HEK293T (cell line): ENCODE data around the gene FDX1.

ENCODE experiments used
- CTCF ChIA-PET: fragments of 350-600 bp; formaldehyde crosslinking; extraction: SDS; loops from one replicate; lab custom pipeline; 2021; ENCODE audit warnings: antibody characterized with exemption, inconsistent platforms; lab: Yijun Ruan, JAX
- POLR2A ChIA-PET: fragments of 350-600 bp; formaldehyde crosslinking; extraction: SDS; loops from one replicate; lab custom pipeline; 2020; ENCODE audit warnings: antibody characterized with exemption, inconsistent platforms; lab: Yijun Ruan, JAX
- DNase-seq: peaks from one replicate; pipeline ENCODE4 v3.0.0; 2012; ENCODE audit warnings: mixed read lengths; ENCODE audit errors: extremely low spot score
- ARNT ChIP-seq: fragments of 450-650 bp; IDR thresholded peaks from 2 replicates; pipeline ENCODE4 v1.6.1; 2017; ENCODE audit warnings: mild to moderate bottlenecking
- BHLHE40 ChIP-seq: fragments of 450-650 bp; IDR thresholded peaks from 2 replicates; pipeline ENCODE4 v1.6.1; 2016; ENCODE audit warnings: mild to moderate bottlenecking, moderate library complexity, borderline replicate concordance
- CTBP1 ChIP-seq: fragments of 450-650 bp; IDR thresholded peaks from 2 replicates; pipeline ENCODE4 v1.6.1; 2016; ENCODE audit warnings: borderline replicate concordance
- ELF4 ChIP-seq: fragments of 450-650 bp; IDR thresholded peaks from 2 replicates; pipeline ENCODE4 v1.6.1; 2017; ENCODE audit warnings: antibody characterized with exemption
- FOXA1 ChIP-seq: fragments of 450-650 bp; IDR thresholded peaks from 2 replicates; pipeline ENCODE4 v1.6.1; 2016; ENCODE audit warnings: mild to moderate bottlenecking
- FOXK2 ChIP-seq: fragments of 450-650 bp; IDR thresholded peaks from 2 replicates; pipeline ENCODE4 v1.6.1; 2016; ENCODE audit warnings: mild to moderate bottlenecking
- FOXM1 ChIP-seq: fragments of 450-650 bp; IDR thresholded peaks from 2 replicates; pipeline ENCODE4 v1.6.1; 2017; ENCODE audit warnings: mild to moderate bottlenecking, borderline replicate concordance
- HDGF ChIP-seq: fragments of 450-650 bp; IDR thresholded peaks from 2 replicates; pipeline ENCODE4 v1.6.1; 2017; ENCODE audit warnings: antibody characterized with exemption, borderline replicate concordance
- L3MBTL2 ChIP-seq: fragments of 450-650 bp; conservative IDR thresholded peaks from 2 replicates; pipeline ENCODE4 v1.6.1; 2016; ENCODE audit warnings: mild to moderate bottlenecking
- LEF1 ChIP-seq: fragments of 450-650 bp; IDR thresholded peaks from 2 replicates; pipeline ENCODE4 v1.6.1; 2017; ENCODE audit warnings: mild to moderate bottlenecking, borderline replicate concordance
- NFRKB ChIP-seq: fragments of 450-650 bp; IDR thresholded peaks from 2 replicates; pipeline ENCODE4 v1.6.1; 2016; ENCODE audit warnings: mild to moderate bottlenecking, moderate library complexity
- PKNOX1 ChIP-seq: fragments of 450-650 bp; IDR thresholded peaks from 2 replicates; pipeline ENCODE4 v1.6.1; 2016
- SP1 ChIP-seq: fragments of 450-650 bp; IDR thresholded peaks from 2 replicates; pipeline ENCODE4 v1.6.1; 2017
- SUZ12 ChIP-seq: fragments of 450-650 bp; IDR thresholded peaks from 2 replicates; pipeline ENCODE4 v1.6.1; 2016; ENCODE audit warnings: mild to moderate bottlenecking
- TARDBP ChIP-seq: fragments of 450-650 bp; IDR thresholded peaks from 2 replicates; pipeline ENCODE4 v1.6.1; 2016
- ZNF384 ChIP-seq: fragments of 450-650 bp; IDR thresholded peaks from 2 replicates; pipeline ENCODE4 v1.6.1; 2016

FDX1 gene

GRCh38 chr11:110505528-110506284 is 76.0 kb downstream of the FDX1 start:
- no peak for TF ChIP-seq TARDBP
- DNase-seq: no peak
- ChIA-PET CTCF (no interaction called here), POLR2A (no interaction called here)

GRCh38 chr11:110507328-110507727 is 77.6 kb downstream of the FDX1 start:
- ChIA-PET POLR2A (no interaction called here), CTCF (no interaction called here)
- TF ChIP-seq SUZ12 (no peak), L3MBTL2 (no peak)
- DNase-seq: no peak

GRCh38 chr11:110508786-110509185 is 79.0 kb downstream of the FDX1 start:
- ChIA-PET POLR2A (no interaction called here), CTCF (no interaction called here)
- no peak for DNase-seq
- TF ChIP-seq CTBP1: no peak
- no peak for TF ChIP-seq NFRKB
- TF ChIP-seq FOXM1: no peak
- TF ChIP-seq LEF1: no peak
- TF ChIP-seq FOXA1: no peak
- TF ChIP-seq HDGF: no peak
- no peak for TF ChIP-seq L3MBTL2
- no peak for TF ChIP-seq TARDBP
- no peak for TF ChIP-seq ZNF384
- no peak for TF ChIP-seq BHLHE40
- TF ChIP-seq PKNOX1: no peak
- no peak for TF ChIP-seq FOXK2
- TF ChIP-seq SP1: no peak
- TF ChIP-seq ELF4: no peak
- no peak for TF ChIP-seq SUZ12
- TF ChIP-seq ARNT: no peak

- TF ChIP-seq ELF4: no peak
- TF ChIP-seq FOXA1: no peak
- no peak for TF ChIP-seq BHLHE40
- no peak for TF ChIP-seq ZNF384
- TF ChIP-seq TARDBP: no peak
- TF ChIP-seq FOXM1: no peak
- TF ChIP-seq LEF1: no peak
- TF ChIP-seq PKNOX1: no peak
- TF ChIP-seq NFRKB: no peak
- TF ChIP-seq SP1: no peak
- TF ChIP-seq ARNT: no peak
- TF ChIP-seq L3MBTL2: no peak
- TF ChIP-seq CTBP1: no peak
- no peak for TF ChIP-seq SUZ12
- no peak for TF ChIP-seq FOXK2
- POLR2A ChIA-PET: no interaction called here
- CTCF ChIA-PET: no interaction called here
- no peak for DNase-seq
Measured at GRCh38 chr11:110509472-110509871, 79.7 kb downstream of the FDX1 start.

GRCh38 chr11:110512026-110512425 is 82.3 kb downstream of the FDX1 start:
- no peak for DNase-seq
- TF ChIP-seq FOXM1 (no peak), HDGF (no peak), FOXA1 (no peak), ELF4 (no peak), TARDBP (no peak), ARNT (no peak), CTBP1 (no peak), ZNF384 (no peak), BHLHE40 (no peak), LEF1 (no peak)
- POLR2A ChIA-PET: no interaction called here
- CTCF ChIA-PET: interaction anchor here (0.7 kb wide), 1 partner anchor 1330 kb away, joined by 3 read pairs; no protein-coding TSS in a partner anchor

GRCh38 chr11:110513259-110513801 is 83.6 kb downstream of the FDX1 start:
- CTCF ChIA-PET: no interaction called here
- POLR2A ChIA-PET: no interaction called here
- DNase-seq: no peak
- TF ChIP-seq FOXM1: no peak
- TF ChIP-seq SUZ12: no peak
- TF ChIP-seq ARNT: no peak
- no peak for TF ChIP-seq ELF4
- TF ChIP-seq CTBP1: no peak
- no peak for TF ChIP-seq LEF1
- no peak for TF ChIP-seq ZNF384
- TF ChIP-seq BHLHE40: no peak
- TF ChIP-seq NFRKB: no peak
- no peak for TF ChIP-seq TARDBP
- no peak for TF ChIP-seq HDGF
- no peak for TF ChIP-seq L3MBTL2
- TF ChIP-seq SP1: no peak

GRCh38 chr11:110513846-110514437 is 84.2 kb downstream of the FDX1 start:
- DNase-seq: no peak
- no peak for TF ChIP-seq HDGF
- TF ChIP-seq ZNF384: no peak
- no peak for TF ChIP-seq SP1
- TF ChIP-seq PKNOX1: no peak
- TF ChIP-seq FOXA1: no peak
- TF ChIP-seq SUZ12: no peak
- no peak for TF ChIP-seq FOXK2
- no peak for TF ChIP-seq L3MBTL2
- TF ChIP-seq NFRKB: no peak
- no peak for TF ChIP-seq CTBP1
- ChIA-PET POLR2A (no interaction called here), CTCF (no interaction called here)
